GM18873 (cell line): Measurements from ENCODE around the gene PPIC.

Source experiments
- ATAC-seq: cut with Tn5 transposase; IDR thresholded peaks from one replicate; pipeline ENCODE4 v1.9.1; 2021; ENCODE audit warnings: mild to moderate bottlenecking, moderate library complexity, moderate number of reproducible peaks; ENCODE audit not compliant: unreplicated experiment, low FRiP score

PPIC gene

DNA sequence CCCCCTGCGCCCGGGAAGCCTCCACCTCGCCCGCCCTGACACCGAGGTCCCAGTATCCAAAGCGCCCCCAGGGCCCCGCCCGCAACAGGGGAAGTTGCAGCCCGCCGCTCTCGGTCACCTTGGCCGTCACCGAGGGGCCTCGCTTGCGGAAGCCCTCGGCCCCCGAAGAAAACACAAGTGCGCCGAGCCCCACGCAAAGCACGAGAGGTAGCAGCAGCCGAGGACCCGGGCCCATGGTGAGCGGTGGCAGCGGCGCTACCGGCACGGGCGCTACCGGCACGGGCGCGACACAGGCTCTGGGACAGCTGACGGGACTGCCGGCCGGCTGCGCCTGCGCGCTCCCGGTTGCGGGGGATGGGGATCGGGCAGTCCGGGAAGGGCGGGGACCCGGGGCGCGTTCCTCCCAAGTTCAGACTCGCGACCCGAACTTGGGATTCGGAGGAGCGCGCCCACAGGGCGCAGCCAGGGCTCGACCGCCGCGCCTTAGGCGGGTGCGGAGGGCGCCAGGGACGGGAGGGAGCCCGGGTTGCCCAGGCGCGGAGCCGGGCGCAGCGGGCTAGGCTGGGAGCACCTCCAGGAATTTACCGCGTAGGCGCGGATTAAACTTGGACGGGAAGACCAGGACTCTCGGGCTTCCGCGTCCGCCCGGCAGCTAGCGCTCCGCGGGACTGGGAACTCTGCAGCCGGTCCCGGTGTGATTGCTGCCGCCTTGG lies at the start of gene PPIC:
Gene PPIC (minus strand): TSS at position 335 of the 713 bp plus-strand sequence. CDS start 100 bp downstream, at position 235.
- ATAC-seq, result no peak

DNA sequence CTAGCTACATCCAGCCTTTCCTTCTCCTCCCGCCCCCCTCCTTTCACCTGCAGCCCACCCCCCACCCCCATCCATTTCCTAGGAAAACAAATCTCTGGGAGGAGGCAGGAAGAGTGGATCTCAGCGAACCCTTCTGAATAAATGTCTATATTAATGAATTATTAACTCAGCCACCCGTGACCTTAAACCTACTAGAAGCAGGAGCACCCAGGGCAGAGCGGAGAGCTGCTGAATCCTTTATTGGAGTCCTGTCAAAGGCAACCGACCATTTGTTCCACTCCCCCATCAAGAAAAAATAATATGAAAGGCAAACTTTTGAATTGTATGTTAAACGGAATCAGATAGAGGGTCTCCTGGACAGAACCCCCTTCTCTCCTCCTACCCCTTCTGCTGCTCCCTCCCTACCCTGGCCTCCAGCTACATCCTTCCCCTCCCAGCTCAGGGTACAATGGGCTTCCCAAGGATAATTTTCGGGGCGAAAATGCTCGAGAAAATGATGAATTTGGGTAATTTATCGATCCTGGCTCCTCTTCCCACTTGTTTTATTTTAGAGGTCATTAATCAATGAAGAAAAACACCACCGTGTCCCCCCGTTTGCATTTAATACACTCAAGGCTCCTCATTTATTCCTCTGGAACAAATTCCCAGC lies 49.2 kb upstream of the PPIC start:
- ATAC-seq, result no peak

DNA sequence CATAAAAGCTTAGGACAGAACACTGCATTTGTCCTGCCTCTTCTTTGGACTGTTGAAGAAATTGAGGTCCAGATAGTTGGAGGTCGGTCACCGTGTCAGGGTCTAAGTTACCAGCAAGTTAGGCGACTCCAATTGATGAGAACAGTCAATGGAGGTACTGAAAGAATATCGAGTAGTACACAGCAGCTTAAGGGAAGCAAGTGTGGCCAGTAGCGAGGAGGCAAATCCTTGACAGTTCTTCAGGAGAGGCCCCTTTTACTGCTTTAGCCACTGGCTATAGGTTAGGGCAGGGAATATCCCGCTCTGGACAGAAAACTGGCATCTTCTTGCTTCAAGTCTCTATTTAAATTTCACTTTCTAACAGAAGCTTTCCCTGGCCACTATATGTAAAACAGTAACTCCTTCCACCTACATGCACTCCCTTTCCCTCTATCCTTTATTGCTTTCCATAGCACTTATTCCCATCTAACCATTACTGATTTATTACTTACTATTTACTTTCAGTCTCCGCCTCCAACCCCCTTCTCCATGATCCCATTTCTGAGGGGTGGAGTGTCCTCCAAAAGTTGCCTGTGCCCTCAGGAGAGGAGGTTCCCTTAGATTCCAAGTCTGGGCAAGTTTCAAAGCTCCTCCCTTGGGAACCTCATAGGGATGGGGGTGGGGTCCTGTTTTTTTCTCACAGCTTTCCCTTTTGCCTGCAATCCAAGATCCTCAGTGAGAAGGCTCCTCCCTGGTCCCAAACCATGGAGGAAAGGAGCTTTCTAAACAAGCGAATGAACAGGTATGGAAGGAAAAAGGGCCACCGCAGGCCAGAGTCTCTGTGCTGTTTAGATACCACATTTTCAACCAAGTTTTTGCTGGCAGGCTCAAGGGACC lies 48.4 kb upstream of the PPIC start:
- ATAC-seq, result no peak

DNA sequence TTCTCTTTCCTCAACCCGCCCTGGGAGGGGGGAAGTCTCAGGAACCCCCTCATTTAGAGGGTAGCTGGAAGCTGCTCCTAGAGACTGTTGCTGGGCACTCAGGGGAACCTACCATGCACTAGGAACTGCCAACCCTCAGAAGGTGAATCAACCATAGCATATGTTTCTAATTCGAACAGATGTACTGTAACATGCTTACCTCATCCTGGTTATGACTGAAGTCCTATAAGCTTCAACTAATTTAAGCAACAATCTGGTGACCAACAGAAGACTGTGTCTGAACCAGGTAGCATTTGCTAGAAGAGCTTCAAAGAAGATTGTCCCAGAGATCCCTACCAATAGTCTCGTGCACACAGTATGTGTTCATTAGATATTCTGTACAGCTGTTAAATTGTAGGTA lies 46.8 kb upstream of the PPIC start:
- ATAC-seq, result no peak

DNA sequence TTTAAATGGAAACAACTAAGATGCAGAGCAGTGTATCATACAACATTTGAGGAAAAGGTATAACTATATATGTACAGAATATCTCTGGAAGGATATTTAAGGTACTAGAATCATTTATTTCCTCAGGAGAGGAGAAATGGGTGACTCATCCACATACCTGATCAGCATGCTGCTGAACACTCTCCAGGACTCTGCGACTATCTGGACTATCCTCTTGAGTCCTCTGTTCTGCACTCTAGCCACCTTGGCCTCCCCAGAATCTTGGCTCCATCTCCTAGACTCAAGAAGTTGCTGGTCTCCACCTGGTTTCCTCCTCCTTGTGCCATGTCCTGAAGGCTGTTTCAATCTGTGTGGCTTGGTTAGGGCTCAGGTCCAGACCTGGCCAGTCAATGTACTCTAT lies 43.7 kb upstream of the PPIC start:
- no peak for ATAC-seq

DNA sequence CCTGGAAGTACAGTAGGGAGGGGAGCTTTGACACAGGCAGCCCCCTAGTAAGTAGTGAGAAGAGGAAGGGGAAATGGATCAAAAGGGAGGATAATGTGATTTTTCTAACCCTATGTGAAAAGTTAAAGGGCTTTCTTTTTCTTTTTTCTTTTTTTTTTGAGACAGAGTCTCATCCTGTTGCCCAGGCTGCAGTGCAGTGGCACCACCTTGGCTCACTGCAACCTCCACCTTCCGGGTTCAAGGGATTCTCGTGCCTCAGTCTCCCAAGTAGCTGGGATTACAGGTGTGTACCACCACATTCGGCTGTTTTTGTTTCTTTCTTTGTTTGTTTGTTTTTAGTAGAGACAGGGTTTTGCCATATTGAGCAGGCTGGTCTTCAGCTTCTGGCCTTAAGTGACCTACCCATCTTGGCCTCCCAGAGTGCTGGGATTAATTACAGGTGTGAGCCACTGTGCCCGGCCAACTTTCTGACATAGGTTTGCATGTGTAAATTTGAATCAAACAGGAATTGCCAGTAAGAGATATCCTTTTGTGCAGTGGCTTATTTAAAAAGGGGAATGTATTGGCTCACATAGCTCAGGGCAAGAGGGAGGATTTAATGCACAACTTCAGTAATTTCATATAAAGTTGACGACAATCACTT lies 39.1 kb upstream of the PPIC start:
- no peak for ATAC-seq

DNA sequence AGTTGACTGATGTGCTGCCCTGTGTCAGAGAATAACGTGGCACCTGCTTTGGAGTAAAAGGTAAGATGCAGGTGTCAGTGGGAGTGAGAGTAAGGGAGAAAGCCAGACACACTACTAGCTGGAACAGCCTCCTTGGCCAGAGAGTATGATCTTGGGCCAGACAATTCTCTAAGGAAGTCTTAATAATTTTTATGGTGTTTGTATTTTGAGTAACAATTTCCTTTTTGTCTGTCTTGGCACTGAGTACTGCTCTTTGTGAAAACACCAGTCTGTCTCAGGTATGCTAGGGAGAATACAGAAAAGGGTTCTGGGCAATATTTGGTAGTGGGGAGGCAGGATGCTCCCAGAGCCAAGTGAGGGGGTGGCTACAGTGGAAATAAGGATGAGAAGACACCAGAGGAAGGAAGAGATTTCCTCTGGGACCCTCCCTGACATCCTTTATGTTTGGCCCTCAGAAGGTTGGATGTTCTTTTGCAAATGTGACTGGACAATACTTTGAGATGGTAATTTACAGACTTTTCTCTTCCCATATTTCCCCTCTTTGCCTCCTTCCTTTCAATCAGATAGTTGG lies 31.9 kb upstream of the PPIC start:
- ATAC-seq, result no peak

DNA sequence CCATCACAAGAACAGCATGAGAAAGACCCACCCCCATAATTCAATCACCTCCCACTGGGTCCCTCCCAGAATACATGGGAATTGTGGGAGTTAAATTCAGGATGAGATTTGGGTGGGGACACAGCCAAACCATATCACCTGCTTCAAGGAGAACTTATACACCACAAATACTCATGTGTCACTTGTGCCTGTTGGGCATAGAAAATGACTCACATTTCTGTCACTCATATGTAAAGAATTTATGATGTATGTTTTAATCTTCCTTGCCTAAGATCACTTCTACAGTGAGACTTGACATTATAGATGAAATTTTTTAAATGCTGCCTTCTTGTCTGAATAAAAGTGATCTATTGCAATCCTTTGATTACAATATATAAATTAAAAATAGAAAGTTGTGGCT lies 29.5 kb upstream of the PPIC start:
- ATAC-seq, result no peak

DNA sequence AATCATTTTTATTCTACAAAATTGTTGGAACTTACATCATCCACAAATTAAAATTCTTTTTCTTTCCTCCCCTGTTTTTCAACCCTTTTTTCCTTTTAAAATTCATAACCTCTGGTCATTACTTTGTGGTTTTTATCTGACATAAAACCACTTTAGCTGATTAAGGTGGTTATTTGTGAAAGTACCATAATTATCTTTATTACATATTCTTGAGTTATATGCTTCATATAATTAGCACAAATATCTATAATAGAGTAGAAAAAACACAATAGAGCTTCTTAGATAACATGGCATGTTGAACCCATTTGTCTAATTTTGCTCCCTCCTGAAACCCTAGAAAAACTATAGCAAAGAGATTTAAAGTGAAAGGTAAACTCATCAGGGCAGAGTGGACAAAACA lies 22.9 kb upstream of the PPIC start:
- no peak for ATAC-seq

DNA sequence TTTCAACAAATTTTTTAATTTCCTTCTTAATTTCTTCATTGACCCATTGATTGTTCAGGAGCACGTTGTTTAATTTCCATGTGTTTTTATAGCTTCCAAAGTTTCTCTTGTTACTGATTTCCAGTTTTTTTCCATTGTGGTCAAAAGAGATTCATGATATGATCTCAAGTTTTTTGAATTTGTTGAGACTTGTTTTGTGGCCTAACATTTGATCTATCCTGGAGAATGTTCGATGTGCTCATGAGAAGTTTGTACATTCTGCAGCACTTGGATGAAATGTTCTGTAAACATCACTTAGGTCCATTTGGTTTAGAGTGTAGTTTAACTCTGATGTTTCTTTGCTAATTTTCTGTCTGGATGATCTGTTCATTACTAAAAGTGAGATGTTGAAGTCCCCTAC lies 14.7 kb upstream of the PPIC start:
- ATAC-seq, result no peak

DNA sequence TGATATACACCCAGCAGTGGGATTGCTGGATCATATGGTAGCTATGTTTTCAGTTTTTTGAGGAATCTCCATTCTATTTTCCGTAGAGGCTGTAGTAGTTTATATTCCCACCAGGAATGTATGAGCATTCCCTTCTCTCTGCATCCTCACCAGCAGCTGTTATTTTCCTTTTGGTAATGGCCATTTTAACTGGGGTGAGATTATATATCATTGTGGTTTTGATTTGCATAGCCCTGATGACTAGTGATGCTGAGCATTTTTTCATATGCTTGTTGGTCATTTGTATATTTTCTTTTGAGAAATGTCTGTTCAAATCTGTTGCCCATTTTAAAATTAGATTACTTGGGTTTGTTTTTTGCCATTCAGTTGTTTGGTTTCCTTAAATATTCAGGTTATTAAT lies 11.2 kb upstream of the PPIC start:
- no peak for ATAC-seq

DNA sequence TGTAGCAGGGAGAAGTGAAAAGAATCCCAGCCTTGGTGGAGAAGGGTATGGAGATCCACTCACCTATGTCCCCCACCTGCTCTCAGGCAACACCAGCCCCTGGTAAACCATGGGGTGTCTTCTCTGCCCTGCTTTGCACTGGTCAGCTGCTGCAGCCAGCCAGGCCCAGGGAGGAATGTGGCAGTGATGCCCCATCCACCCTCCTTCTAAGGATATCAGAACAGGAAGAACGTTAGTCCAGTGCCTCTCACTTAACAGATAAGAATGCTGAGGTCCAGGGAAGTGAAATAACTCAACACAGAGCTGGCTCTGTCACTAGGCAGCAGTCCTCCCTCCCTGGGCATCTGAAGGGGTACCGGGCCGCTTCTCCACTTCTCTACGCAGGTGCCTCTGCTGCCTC lies 9.7 kb upstream of the PPIC start:
- no peak for ATAC-seq

DNA sequence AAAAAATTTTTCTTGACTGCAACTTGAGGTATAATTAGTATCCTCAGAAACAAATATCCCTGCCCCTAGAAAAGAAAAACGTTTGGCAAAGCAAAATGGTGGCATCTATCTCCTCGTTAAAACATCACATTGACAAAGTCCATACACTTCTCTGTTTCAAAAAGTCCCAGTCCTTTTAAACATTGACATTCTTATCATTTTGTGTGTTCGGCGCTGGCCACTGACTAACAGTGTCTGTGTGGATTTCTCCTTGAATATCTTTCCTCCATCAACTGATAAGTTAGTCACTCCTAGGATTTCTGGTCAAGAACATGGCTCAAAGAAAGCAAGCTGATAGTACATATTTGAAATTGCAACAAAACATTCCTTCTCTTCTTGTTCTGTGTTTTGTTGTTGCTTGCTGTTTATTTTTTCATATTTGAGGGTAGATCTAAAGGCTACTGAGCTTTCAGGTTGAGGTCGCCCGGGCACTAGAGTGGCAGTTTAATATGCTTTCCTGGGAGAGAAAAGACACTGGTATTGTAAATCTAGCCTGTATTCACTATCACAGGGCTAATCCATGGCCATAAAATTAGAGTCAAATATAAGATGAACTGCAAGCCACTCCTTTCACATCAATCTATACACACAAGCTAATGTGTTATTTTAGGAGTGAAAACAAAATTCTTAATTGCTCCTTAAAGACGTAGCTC lies 8.5 kb upstream of the PPIC start:
- ATAC-seq, result no peak

DNA sequence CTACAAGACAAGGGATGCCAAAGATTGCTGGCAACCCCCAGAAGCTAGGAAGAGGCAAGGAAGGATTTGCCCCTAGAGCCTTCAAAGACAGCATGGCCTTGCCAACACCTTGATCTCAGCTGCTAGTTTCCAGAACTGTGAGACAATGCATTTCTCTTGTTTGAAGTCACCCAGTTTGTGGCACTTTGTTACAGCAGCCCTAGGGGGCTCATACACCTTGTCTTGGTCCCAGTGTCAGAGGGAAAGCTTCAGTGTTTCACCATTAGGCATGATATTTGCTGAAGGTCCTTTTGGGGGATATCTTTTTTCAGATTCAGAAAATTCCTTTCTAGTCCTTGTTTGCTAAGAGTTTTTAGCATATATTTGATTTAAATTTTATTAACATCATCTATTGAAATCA lies 3.1 kb upstream of the PPIC start:
- no peak for ATAC-seq

DNA sequence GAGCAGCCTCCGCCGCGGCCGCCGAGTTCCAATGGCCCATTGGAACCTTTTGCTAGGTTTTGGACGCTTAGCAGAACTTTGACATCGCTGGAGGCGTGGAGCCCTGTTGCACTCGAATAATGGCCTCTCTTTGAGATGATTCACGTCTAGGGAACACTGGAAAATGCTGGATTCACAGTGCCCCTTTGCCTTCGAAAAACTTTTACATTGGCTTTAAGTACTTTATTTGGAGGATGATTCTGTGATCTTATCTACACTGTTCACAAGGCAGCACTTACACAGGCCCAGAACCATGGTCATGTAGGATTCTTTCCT lies 536 bp upstream of the PPIC start:
- ATAC-seq, result no peak

DNA sequence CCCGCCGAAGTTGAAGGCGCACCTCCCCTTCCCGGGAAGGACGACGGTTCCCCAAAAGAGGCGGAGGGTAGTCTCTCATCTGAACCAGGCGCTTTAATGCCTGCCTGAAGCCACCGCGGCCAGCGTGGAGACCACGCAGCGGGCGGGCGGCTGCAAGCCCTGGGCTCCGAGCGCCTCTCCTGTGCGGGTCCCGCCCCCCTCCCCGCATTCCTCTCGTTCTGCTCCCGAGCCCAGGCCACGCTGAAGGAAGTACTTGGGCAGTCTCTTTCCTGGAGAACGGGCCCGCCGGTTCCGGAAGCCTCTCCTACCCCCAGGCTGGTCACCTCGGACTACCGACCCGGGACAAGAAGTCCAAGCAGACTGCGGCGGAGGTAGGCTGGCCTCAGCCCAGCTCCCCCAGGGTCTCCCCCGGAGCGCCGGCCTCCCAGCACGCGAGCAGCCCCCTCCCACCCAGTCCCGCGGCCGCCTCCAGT lies 571 bp downstream of the PPIC start:
- ATAC-seq, result no peak

DNA sequence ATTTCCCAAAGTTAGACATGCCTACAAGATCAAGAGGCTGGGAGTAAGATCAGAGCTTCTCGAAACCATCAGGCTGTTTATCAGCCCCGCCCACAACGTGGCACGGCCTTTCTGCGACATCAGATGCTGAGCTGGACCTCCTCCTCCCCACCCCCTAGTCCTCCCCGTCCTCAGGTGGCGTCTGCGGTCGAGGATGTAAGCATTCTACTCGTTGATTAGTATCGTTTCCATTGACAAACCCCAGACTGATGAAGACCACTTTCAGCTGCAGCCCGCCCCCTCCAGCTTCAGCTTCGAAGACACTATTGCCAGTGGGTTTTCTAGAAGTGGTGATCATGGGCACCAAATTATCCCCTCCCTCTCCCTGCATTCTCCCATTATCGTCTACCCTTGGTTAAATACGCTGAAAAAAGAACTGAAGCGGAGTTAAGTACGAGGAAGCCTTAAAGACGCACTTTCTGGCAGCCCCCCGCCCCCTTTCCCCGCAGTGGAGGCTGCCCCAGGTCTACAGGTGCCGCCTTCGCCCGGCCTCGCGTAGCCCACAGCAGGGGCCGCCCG lies 1.1 kb downstream of the PPIC start:
- no peak for ATAC-seq

DNA sequence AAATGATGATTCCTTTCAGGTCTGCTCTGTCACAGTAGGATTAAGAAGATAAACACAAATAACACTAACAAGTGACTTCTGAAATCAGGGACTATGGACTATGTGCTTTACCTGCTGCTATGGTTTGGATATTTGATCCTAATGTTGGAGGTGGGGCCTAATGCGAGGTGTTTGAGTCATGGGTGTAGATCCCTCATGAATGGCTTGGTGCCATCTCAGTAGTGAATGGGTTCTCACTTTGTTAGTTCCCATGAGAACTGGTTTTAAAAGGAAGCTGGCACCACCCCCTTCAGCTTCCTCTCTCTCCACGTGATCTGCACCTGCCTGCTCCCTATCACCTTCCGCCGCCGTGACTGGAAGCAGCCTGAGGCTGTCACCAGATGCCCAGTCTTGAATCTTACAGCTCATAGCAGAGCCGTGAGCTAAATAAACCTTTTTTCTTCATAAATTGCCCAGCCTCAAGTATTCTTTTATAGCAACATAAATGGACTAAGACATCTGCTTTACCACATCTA lies 3.3 kb downstream of the PPIC start:
- no peak for ATAC-seq

DNA sequence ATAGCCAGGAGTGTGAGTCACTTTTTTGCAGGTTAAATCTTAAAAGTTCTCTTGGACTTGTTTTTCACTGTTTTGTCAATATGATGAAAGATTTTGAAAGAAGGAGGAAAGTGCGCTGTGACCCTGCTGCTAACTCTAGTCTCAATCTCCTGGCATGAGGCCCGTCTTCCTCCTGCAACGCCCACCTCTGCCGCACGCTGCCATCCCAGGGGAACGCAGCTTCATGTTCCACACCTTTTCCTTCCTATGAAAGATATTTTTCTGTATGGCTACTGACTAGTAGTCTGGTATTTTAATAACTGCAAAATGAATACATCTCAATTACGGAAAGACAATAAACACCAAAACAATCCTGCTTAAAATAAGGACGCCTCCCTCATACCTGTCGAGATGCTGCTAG lies 8.3 kb downstream of the PPIC start:
- no peak for ATAC-seq

DNA sequence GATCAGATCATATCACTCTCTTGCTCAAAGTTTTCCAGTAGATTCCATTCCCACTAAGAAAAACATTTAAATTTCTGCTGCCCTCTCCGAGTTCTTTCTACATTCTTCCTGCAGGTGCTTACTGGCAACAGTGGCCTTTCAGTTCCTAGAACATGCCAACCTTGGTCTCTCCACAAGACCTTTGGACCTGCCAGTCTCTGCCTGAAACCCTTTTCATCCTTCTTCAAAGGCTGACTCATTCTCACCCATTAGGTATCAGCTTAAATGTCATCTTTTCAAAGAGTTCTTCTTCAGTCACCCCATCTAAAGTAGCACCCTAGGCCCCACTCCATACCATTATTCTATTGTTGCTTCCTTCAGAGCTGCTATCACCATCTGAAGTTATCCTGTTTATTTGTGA lies 21.8 kb downstream of the PPIC start:
- ATAC-seq, result no peak
